SU-DHL-6 (cell line): ENCODE measurements around the gene PDE4D.

Source experiments
- H2AFZ ChIP-seq: fragments of 200-600 bp; sonication (generic); 2 replicates; pipeline ENCODE4 v1.6.1; 2014; ENCODE audit warnings: low read depth, mild to moderate bottlenecking, moderate library complexity, mixed read lengths, antibody characterized with exemption, low read length; ENCODE audit not compliant: severe bottlenecking
- H3F3A ChIP-seq: fragments of 200-600 bp; shearing (Covaris generic); 2 replicates; pipeline ENCODE4 v1.6.0; 2016; ENCODE audit warnings: antibody characterized with exemption, mild to moderate bottlenecking; ENCODE audit not compliant: insufficient read depth
- H3K27ac ChIP-seq: fragments of 200-600 bp; sonication (generic); 2 replicates; pipeline ENCODE4 v1.5.1; 2016; ENCODE audit warnings: low read depth, mild to moderate bottlenecking, low read length, moderate library complexity, mixed read lengths
- H3K27me3 ChIP-seq: fragments of 200-600 bp; sonication (generic), shearing (Covaris generic); 2 replicates; pipeline ENCODE4 v1.6.0; 2014; ENCODE audit warnings: mild to moderate bottlenecking, low read length
- H3K36me3 ChIP-seq: fragments of 200-600 bp; sonication (generic); 2 replicates; pipeline ENCODE4 v1.6.1; 2014; ENCODE audit warnings: mild to moderate bottlenecking, low read length, mixed read lengths
- H3K4me2 ChIP-seq: fragments of 300-600, 200-600 bp; shearing (Covaris generic), sonication (generic); 2 replicates; pipeline ENCODE4 v1.6.0; 2014; ENCODE audit warnings: low read length, low read depth, mild to moderate bottlenecking; ENCODE audit not compliant: poor library complexity, severe bottlenecking
- H3K4me3 ChIP-seq: fragments of 200-600 bp; sonication (generic); 2 replicates; pipeline ENCODE4 v1.5.1; 2014; ENCODE audit warnings: antibody characterized with exemption, low read length, mild to moderate bottlenecking, mixed read lengths; ENCODE audit not compliant: insufficient read depth, poor library complexity, severe bottlenecking
- H3K79me2 ChIP-seq: fragments of 200-600 bp; sonication (generic); 2 replicates; pipeline ENCODE4 v1.6.1; 2014; ENCODE audit warnings: mild to moderate bottlenecking, low read length, moderate library complexity; ENCODE audit not compliant: insufficient read depth
- H3K9ac ChIP-seq: fragments of 200-600 bp; sonication (generic); 2 replicates; pipeline ENCODE4 v1.7.0; 2014; ENCODE audit warnings: mild to moderate bottlenecking, low read length
- H3K9me2 ChIP-seq: fragments of 200-600 bp; sonication (generic); replicated peaks from 2 replicates; pipeline ENCODE4 v1.6.1; 2014; ENCODE audit warnings: low read length; ENCODE audit not compliant: insufficient read depth
- H3K9me3 ChIP-seq: fragments of 200-600 bp; sonication (generic); 2 replicates; pipeline ENCODE4 v1.6.1; 2014; ENCODE audit warnings: low read length, mixed read lengths; ENCODE audit not compliant: insufficient read depth
- H4K20me1 ChIP-seq: fragments of 200-600 bp; sonication (generic); 2 replicates; pipeline ENCODE4 v1.6.1; 2014; ENCODE audit warnings: low read depth, mild to moderate bottlenecking, antibody characterized with exemption, low read length, moderate library complexity, mixed read lengths
- CTCF ChIP-seq: fragments of 200-600 bp; sonication (generic); IDR thresholded peaks from one replicate; pipeline ENCODE4 v1.5.1; 2017; ENCODE audit warnings: antibody characterized with exemption, mild to moderate bottlenecking, low read length, moderate library complexity; ENCODE audit not compliant: insufficient read depth, poor library complexity, severe bottlenecking
- EZH2phosphoT487 ChIP-seq: fragments of 200-600 bp; sonication (generic), shearing (Covaris generic); conservative IDR thresholded peaks from 2 replicates; pipeline ENCODE4 v1.6.1; 2018; ENCODE audit warnings: mild to moderate bottlenecking, antibody characterized with exemption, low read length, moderate library complexity, mixed read lengths

PDE4D gene

GRCh38 chr5:58919833-58920232, 973.7 kb downstream of the PDE4D start:
- H3K4me3 ChIP-seq = no peak overlapping the region
- no peaks in the 10 kb centered on the region for H3K79me2 ChIP-seq

More at GRCh38 chr5:58919833-58920232, 973.7 kb downstream of the PDE4D start:
- Histone ChIP-seq H3K9me2 (no peaks in the 10 kb centered on the region), H3K36me3 (no peaks in the 10 kb centered on the region), H4K20me1 (no peaks in the 10 kb centered on the region), H3F3A (no peaks in the 10 kb centered on the region), H3K9ac (no peak overlapping the region), H3K27ac (no peak overlapping the region), H3K9me3 (no peaks in the 10 kb centered on the region), H3K27me3 (no peaks in the 10 kb centered on the region), H3K4me2 (no peak overlapping the region), H2AFZ (no peak overlapping the region)
- TF ChIP-seq CTCF (no peak), EZH2phosphoT487 (no peak)
